Smooth muscle cell (in vitro differentiated cells): ENCODE data around the gene GCNT3. TPM values are rescaled to one million over a fixed set of nuclear protein-coding genes. Genes with fewer than 3 reads are reported as not detected.

Experiments
- DNase-seq: peaks from one replicate; lab custom pipeline; 2025; ENCODE audit not compliant: unreplicated experiment; lab: John Stamatoyannopoulos, UW
- H2AFZ ChIP-seq: fragments of 200-600 bp; sonication (generic); 2 replicates; pipeline ENCODE4 v1.6.0; 2016; ENCODE audit warnings: antibody characterized with exemption, low read depth, mild to moderate bottlenecking
- H3F3A ChIP-seq: fragments of 200-600 bp; sonication (generic); 2 replicates; pipeline ENCODE4 v1.6.0; 2017; ENCODE audit warnings: antibody characterized with exemption, low read depth
- H3K27ac ChIP-seq: fragments of 200-600 bp; sonication (generic); 2 replicates; pipeline ENCODE4 v1.5.1; 2016; ENCODE audit warnings: low read depth, mild to moderate bottlenecking
- H3K27me3 ChIP-seq: fragments of 200-600 bp; sonication (generic); 2 replicates; pipeline ENCODE4 v1.6.1; 2016; ENCODE audit warnings: low read depth, mild to moderate bottlenecking
- H3K36me3 ChIP-seq: fragments of 200-600 bp; sonication (generic); 2 replicates; pipeline ENCODE4 v1.5.1; 2016; ENCODE audit warnings: low read depth
- H3K4me1 ChIP-seq: fragments of 200-600 bp; sonication (generic); 2 replicates; pipeline ENCODE4 v1.5.1; 2016; ENCODE audit warnings: low read depth
- H3K4me2 ChIP-seq: fragments of 200-600 bp; sonication (generic); 2 replicates; pipeline ENCODE4 v1.6.0; 2016; ENCODE audit warnings: mild to moderate bottlenecking
- H3K4me3 ChIP-seq: fragments of 200-600 bp; sonication (generic); 2 replicates; pipeline ENCODE4 v1.5.1; 2016; ENCODE audit warnings: mild to moderate bottlenecking
- H3K79me2 ChIP-seq: fragments of 200-600 bp; sonication (generic); 2 replicates; pipeline ENCODE4 v1.6.0; 2016; ENCODE audit warnings: low read depth, mild to moderate bottlenecking
- H3K9ac ChIP-seq: fragments of 200-600 bp; sonication (generic); 2 replicates; pipeline ENCODE4 v1.6.0; 2016; ENCODE audit warnings: low read depth
- H3K9me3 ChIP-seq: fragments of 200-600 bp; sonication (generic); replicated peaks from 2 replicates; pipeline ENCODE4 v1.5.1; 2016; ENCODE audit warnings: low read depth
- H4K20me1 ChIP-seq: fragments of 200-600 bp; sonication (generic); 2 replicates; pipeline ENCODE4 v1.6.0; 2016; ENCODE audit warnings: low read depth
- CTCF ChIP-seq: fragments of 200-600 bp; sonication (generic); IDR thresholded peaks from 2 replicates; pipeline ENCODE4 v1.5.1; 2017; ENCODE audit warnings: borderline replicate concordance, mild to moderate bottlenecking, antibody characterized with exemption; ENCODE audit not compliant: insufficient read depth, poor library complexity, severe bottlenecking
- WGBS: methylation state at CpG from one replicate; pipeline ENCODE4 v1.1.7; 2016; ENCODE audit warnings: low lambda C conversion rate; 5-methylcytosine and 5-hydroxymethylcytosine counted together
- polyA plus RNA-seq: library from polyadenylated mRNA; unstranded; fragments of >200 nt; fragmentation: Nextera tagmentation; extraction: Ambion mirVana; gene quantifications from 2 replicates; pipeline ENCODE4 v1.2.1, GENCODE V29; 2016
- total RNA-seq: library from RNA; depleted of rRNA; stranded (reverse); fragments of >200 nt; gene quantifications from 2 replicates; pipeline ENCODE4 v1.2.3, GENCODE V29; 2014

GCNT3 gene
- total and polyA plus RNA-seq, 2 experiments from 2014 or later = not detected

GRCh38 chr15:59649603-59650002 lies 38.0 kb downstream of the GCNT3 start:
- Histone ChIP-seq H3K36me3 (peaks cover 38% of the 10 kb centered on the region), H3K27me3 (no peaks in the 10 kb centered on the region), H3K4me1 (no peaks in the 10 kb centered on the region), H3K4me3 (no peak overlapping the region), H3K79me2 (peaks cover 71% of the 10 kb centered on the region), H3K27ac (no peak overlapping the region), H3K4me2 (no peak overlapping the region), H3K9ac (no peak overlapping the region), H3K9me3 (no peaks in the 10 kb centered on the region), H3F3A (no peaks in the 10 kb centered on the region), H2AFZ (no peak overlapping the region), H4K20me1 (peaks cover 52% of the 10 kb centered on the region)
- no peak for DNase-seq
- no peak for TF ChIP-seq CTCF

DNA sequence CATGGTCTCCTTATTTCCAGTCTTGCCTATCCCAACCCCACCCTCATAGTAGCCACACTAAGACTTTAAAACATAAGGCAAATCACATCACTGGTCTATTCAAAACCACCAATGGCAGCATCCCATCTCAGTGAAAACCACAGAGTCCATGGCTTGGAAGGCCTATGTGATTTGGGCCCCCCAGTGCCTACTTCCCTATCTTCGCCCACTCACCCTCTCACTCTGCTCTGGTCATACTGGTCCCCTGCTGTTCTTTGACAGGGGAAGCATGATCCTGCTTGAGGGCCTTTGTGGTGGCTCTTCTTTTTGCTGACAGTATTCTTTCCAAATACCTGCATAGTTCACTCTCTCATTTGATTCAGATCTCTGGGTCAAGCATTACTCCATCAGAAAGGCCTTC lies 42.5 kb downstream of the GCNT3 start:
- Histone ChIP-seq H2AFZ (no peak overlapping the region), H3K36me3 (peaks cover 30% of the 10 kb centered on the region)

GRCh38 chr15:59656897-59657634 lies 45.5 kb downstream of the GCNT3 start, which contains the start of gene GTF2A2:
TSS of gene GTF2A2 (minus strand) at chr15:59657515. CDS start at chr15:59652277, 5,238 bp downstream.
- H3K4me3 ChIP-seq = peak within 1 kb of the TSS; percentile 88
- peaks cover 32% of the 10 kb centered on the region for H4K20me1 ChIP-seq
- 2% methylated on average over 52 of the region's 59 CpGs for WGBS
- peak; percentile 70 for DNase-seq
- H3K27ac ChIP-seq = peak within 1 kb of the TSS; percentile 68
- peaks cover 8% of the 10 kb centered on the region for H3K4me1 ChIP-seq
- H3K4me2 ChIP-seq = peak within 1 kb of the TSS; percentile 87
- H3F3A ChIP-seq = peaks cover 10% of the 10 kb centered on the region
- no peak for TF ChIP-seq CTCF
- peaks cover 52% of the 10 kb centered on the region for H3K79me2 ChIP-seq
- H3K27me3 ChIP-seq = no peaks in the 10 kb centered on the region
- H3K9me3 ChIP-seq = no peaks in the 10 kb centered on the region
- H2AFZ ChIP-seq = peak within 1 kb of the TSS; percentile 16
- H3K9ac ChIP-seq = peak within 1 kb of the TSS; percentile 92
- H3K36me3 ChIP-seq = peaks cover 5% of the 10 kb centered on the region

More for the DNA sequence above, 42.5 kb downstream of the GCNT3 start:
- TF ChIP-seq CTCF = no peak
- no peak for DNase-seq
- Histone ChIP-seq H3K4me2 (no peak overlapping the region), H3K79me2 (peaks cover 81% of the 10 kb centered on the region), H3K9me3 (no peaks in the 10 kb centered on the region), H3K4me3 (no peak overlapping the region), H3F3A (no peaks in the 10 kb centered on the region), H3K4me1 (peaks cover 8% of the 10 kb centered on the region), H3K27ac (no peak overlapping the region), H4K20me1 (peaks cover 56% of the 10 kb centered on the region), H3K9ac (no peak overlapping the region), H3K27me3 (no peaks in the 10 kb centered on the region)
- WGBS = 100% methylated on average over 1 of the region's 1 CpG

GRCh38 chr15:59657635-59658125 lies 46.1 kb downstream of the GCNT3 start:
- H3K27ac ChIP-seq = no peak overlapping the region
- WGBS = 67% methylated on average over 23 of the region's 23 CpGs
- peaks cover 5% of the 10 kb centered on the region for H3K36me3 ChIP-seq

More at GRCh38 chr15:59657635-59658125, 46.1 kb downstream of the GCNT3 start:
- peaks cover 46% of the 10 kb centered on the region for H3K79me2 ChIP-seq
- no peak for DNase-seq
- H3F3A ChIP-seq = peaks cover 10% of the 10 kb centered on the region
- no peak overlapping the region for H2AFZ ChIP-seq
- no peaks in the 10 kb centered on the region for H3K9me3 ChIP-seq
- peaks cover 8% of the 10 kb centered on the region for H3K4me1 ChIP-seq
- no peak overlapping the region for H3K9ac ChIP-seq
- TF ChIP-seq CTCF = no peak
- peaks cover 28% of the 10 kb centered on the region for H4K20me1 ChIP-seq
- H3K4me2 ChIP-seq = peak overlapping the region; percentile 87
- H3K27me3 ChIP-seq = no peaks in the 10 kb centered on the region
- peak overlapping the region; percentile 88 for H3K4me3 ChIP-seq
